Measurements from ENCODE around the gene KIT. TPM values are rescaled to one million over a fixed set of nuclear protein-coding genes. Genes with fewer than 3 reads are reported as not detected.

KIT gene
- total and polyA plus RNA-seq, 10 of the 15 experiments (the other 5 are each of a cell fraction or from before 2014, with no cell fraction given), result 0.01 to 0.03 TPM; not detected in 8

GRCh38 chr4:54675721-54676461 lies 18.1 kb downstream of the KIT start:
- Histone ChIP-seq H3K9ac (ENCODE audit: control insufficient read depth, insufficient read depth, low read length) (no peak overlapping the region), H3K27me3 (replicated peaks in 1 of 2; ENCODE audit: control insufficient read depth in 2 of 2, insufficient read depth in 2 of 2, low read length in 1 of 2) (no peaks in the 10 kb centered on the region), H2AFZ (ENCODE audit: control insufficient read depth, low read depth, low read length) (no peak overlapping the region), H4K20me1 (ENCODE audit: control insufficient read depth, insufficient read depth) (no peaks in the 10 kb centered on the region), H3K79me2 (ENCODE audit: control insufficient read depth, insufficient read depth, low read length) (no peaks in the 10 kb centered on the region), H3K4me2 (ENCODE audit: control insufficient read depth, insufficient read depth) (no peak overlapping the region), H3K4me3 (no peak overlapping the region), H3K27ac (ENCODE audit: control insufficient read depth, insufficient read depth) (no peak overlapping the region), H3K4me1 (ENCODE audit: control insufficient read depth, insufficient read depth, low read length) (no peaks in the 10 kb centered on the region), H3K9me3 (replicated peaks; ENCODE audit: control insufficient read depth, insufficient read depth, low read length) (no peaks in the 10 kb centered on the region), H3K36me3 (ENCODE audit: control insufficient read depth in 2 of 2, insufficient read depth in 2 of 2, low read length in 1 of 2) (no peaks in the 10 kb centered on the region)
- intact Hi-C loops (cut with micrococcal nuclease; ENCODE audit: unreplicated experiment) (loop anchor here (5.0 kb wide), 1 partner anchor 286 kb away; no protein-coding TSS in a partner anchor), in situ Hi-C loops (cut with MboI) (no loop called here)
- no peak for FAIRE-seq
- ChIA-PET POLR2A (no interaction called here), CTCF (no interaction called here), SMC1A (ENCODE audit: uncharacterized antibody, unreplicated experiment) (no interaction called here), RAD21 (ENCODE audit: unreplicated experiment) (no interaction called here)
- no TSS peak for BruUV-seq (replicated peaks)
- 31% methylated on average over 12 of the region's 12 CpGs for WGBS (ENCODE audit: insufficient coverage, insufficient replicate concordance, low lambda C conversion rate, missing lambda C conversion rate)
- no peak for ATAC-seq
- TF ChIP-seq MLLT1 (IDR thresholded peaks at IDR 0.05) (no peak), TCF12 (IDR thresholded peaks at IDR 0.05; ENCODE audit: low read depth, low read length) (no peak), SPI1 (IDR thresholded peaks at IDR 0.05; ENCODE audit: borderline replicate concordance, insufficient read depth, low read depth, low read length) (peak; percentile 10; the same call in 1 of the 2 replicates)
- DNase-seq (ENCODE audit: low read depth, low spot score), result no peak

DNA sequence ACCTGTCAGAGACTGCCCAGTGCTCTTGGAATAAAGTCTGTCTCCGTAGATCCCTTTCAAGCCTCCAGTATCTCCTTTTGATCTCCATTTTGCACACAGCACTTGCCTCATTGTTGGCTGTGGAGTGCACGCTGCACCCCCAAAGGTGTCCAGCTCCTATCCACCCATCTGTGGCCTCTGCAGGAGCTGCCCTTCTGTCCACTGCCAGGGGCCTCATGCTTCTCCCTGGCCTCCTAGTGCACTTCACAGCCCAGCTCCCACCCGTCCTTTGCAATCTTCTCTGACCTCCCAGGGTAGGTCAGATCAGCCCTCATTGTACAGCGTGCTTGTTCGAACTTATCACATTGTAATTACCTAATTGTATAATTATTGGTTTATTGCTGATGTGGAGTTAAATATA lies 18.9 kb downstream of the KIT start:
- WGBS (ENCODE audit: insufficient coverage, insufficient replicate concordance, low lambda C conversion rate, missing lambda C conversion rate), result 41% methylated on average over 5 of the region's 5 CpGs
- Histone ChIP-seq H3K36me3 (ENCODE audit: control insufficient read depth in 2 of 2, insufficient read depth in 2 of 2, low read length in 1 of 2) (no peaks in the 10 kb centered on the region), H4K20me1 (ENCODE audit: control insufficient read depth, insufficient read depth) (no peaks in the 10 kb centered on the region), H3K27ac (ENCODE audit: control insufficient read depth, insufficient read depth) (no peak overlapping the region), H3K27me3 (replicated peaks in 1 of 2; ENCODE audit: control insufficient read depth in 2 of 2, insufficient read depth in 2 of 2, low read length in 1 of 2) (no peaks in the 10 kb centered on the region), H3K9me3 (replicated peaks; ENCODE audit: control insufficient read depth, insufficient read depth, low read length) (no peaks in the 10 kb centered on the region), H2AFZ (ENCODE audit: control insufficient read depth, low read depth, low read length) (no peak overlapping the region), H3K4me1 (ENCODE audit: control insufficient read depth, insufficient read depth, low read length) (no peaks in the 10 kb centered on the region), H3K4me3 (no peak overlapping the region), H3K4me2 (ENCODE audit: control insufficient read depth, insufficient read depth) (no peak overlapping the region), H3K9ac (ENCODE audit: control insufficient read depth, insufficient read depth, low read length) (no peak overlapping the region), H3K79me2 (ENCODE audit: control insufficient read depth, insufficient read depth, low read length) (no peaks in the 10 kb centered on the region)
- RAD21 ChIA-PET (ENCODE audit: unreplicated experiment), result no interaction called here
- in situ Hi-C loops (cut with MboI), result no loop called here
- POLR2A ChIA-PET, result no interaction called here
- FAIRE-seq, result no peak
- no peak for DNase-seq (ENCODE audit: low read depth, low spot score)
- BruUV-seq (replicated peaks), result no TSS peak
- CTCF ChIA-PET, result no interaction called here
- intact Hi-C loops (cut with micrococcal nuclease; ENCODE audit: unreplicated experiment), result loop anchor here (5.0 kb wide), 1 partner anchor 286 kb away; no protein-coding TSS in a partner anchor
- SMC1A ChIA-PET (ENCODE audit: uncharacterized antibody, unreplicated experiment), result no interaction called here
- no peak for ATAC-seq
- TF ChIP-seq CREB1 (IDR thresholded peaks at IDR 0.05; ENCODE audit: low read depth) (no peak), NFIC (IDR thresholded peaks at IDR 0.05; ENCODE audit: low read depth, low read length) (no peak), BCL3 (IDR thresholded peaks at IDR 0.05; ENCODE audit: borderline replicate concordance, insufficient read depth, low read depth, low read length, poor library complexity, severe bottlenecking) (no peak), ZBED1 (IDR thresholded peaks at IDR 0.05; ENCODE audit: borderline replicate concordance) (no peak), CEBPB (IDR thresholded peaks at IDR 0.05; ENCODE audit: borderline replicate concordance in 1 of 2, low read depth in 2 of 2, low read length in 2 of 2) (no peak), RUNX3 (IDR thresholded peaks at IDR 0.05; ENCODE audit: low read length) (no peak), YBX1 (IDR thresholded peaks at IDR 0.05) (no peak), CBX5 (IDR thresholded peaks at IDR 0.05; ENCODE audit: low read depth) (no peak), RAD51 (IDR thresholded peaks at IDR 0.05) (no peak), RFX5 (IDR thresholded peaks at IDR 0.05; ENCODE audit: low read depth, low read length) (no peak), RELA (IDR thresholded peaks at IDR 0.05; ENCODE audit: borderline replicate concordance, partially characterized antibody) (no peak), POU2F2 (IDR thresholded peaks at IDR 0.05; ENCODE audit: borderline replicate concordance, low read depth, low read length) (no peak)

Data from GM12878 (cell line).